HG02885 (cell line): ENCODE measurements around the gene LGI4.
"Not testable (repeated sequence)": the region's sequence is repeated elsewhere in the genome, so short reads cannot be mapped to it uniquely, and the experiment has no call there.

Experiments
- ATAC-seq: cut with Tn5 transposase; IDR thresholded peaks from one replicate; pipeline ENCODE4 v1.9.1; 2021; ENCODE audit warnings: mild to moderate bottlenecking; ENCODE audit not compliant: unreplicated experiment, poor library complexity

LGI4 gene

GRCh38 chr19:35109395-35110112, 25.3 kb downstream of the LGI4 start:
- ATAC-seq: no peak

GRCh38 chr19:35108730-35109129, 26.1 kb downstream of the LGI4 start:
- no peak for ATAC-seq

DNA sequence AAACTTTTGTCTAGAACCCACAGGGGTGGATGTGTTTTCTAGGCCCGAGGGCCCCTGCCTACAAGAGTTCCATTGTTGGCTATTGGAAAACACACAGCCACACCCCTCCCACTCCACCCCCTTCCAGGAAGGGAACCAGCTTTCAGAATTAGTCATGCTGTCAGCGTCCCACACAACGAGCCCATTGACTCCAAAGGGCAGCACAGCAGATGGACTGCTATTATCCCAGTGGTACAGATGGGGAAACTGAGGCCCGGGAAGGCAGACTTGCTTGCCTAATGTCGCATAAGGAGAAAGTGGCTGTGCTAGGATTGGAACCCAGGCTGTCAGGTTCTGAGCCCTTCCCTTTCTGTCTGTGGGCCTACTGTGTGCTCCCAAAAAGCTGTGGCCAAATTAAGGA, 27.3 kb downstream of the LGI4 start:
- no peak for ATAC-seq

DNA sequence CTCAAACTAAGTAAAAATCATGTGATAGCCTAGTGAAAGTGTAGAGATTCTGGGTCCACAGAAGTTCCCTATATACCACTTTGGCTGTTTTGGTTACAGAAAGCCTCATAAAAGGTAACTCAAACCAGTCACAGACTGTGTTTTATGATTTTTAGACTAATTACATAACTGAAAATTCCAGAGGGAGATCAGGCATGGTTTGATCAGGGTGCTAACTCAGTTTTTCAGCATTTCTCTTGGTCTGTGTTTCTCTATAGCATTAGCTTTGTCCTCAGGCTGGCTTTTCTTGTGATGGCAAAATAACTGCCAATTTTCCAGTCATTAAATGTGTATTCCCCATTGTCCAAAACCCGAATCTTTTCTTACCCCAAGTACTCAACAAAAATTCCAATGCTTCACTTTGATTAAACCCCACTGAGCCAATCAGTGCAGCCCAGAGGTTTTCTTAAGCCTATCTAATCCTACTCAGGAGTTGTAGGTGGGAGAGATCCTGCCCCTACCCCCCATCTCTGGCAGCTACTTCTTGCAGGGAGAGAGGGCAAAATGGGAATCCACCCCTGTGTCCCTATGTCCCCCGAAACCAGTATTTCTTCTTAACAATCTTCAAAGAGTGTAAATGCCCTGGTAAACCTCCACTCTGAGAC, 27.8 kb downstream of the LGI4 start:
- no peak for ATAC-seq

GRCh38 chr19:35106291-35106583, 28.6 kb downstream of the LGI4 start:
- ATAC-seq: no peak

GRCh38 chr19:35105411-35106290, 29.2 kb downstream of the LGI4 start:
- no peak for ATAC-seq

DNA sequence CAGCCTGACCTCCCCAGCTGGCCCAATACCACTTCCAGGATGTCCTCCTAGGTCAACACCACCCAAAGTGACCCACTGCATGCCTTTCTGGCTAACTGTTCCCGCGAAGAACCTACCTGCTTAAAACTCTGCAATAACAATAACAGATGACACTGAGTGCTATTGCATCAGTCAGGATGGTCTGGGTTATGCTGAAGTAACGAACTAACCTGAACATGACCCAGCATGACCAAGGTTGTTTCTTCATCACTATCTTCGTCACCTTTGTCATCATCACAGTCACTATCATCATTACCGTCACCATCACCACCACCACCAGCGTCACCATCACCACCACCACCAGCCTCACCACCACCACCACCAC, 29.8 kb downstream of the LGI4 start:
- ATAC-seq: no peak

GRCh38 chr19:35104361-35104760, 30.5 kb downstream of the LGI4 start:
- ATAC-seq: no peak

DNA sequence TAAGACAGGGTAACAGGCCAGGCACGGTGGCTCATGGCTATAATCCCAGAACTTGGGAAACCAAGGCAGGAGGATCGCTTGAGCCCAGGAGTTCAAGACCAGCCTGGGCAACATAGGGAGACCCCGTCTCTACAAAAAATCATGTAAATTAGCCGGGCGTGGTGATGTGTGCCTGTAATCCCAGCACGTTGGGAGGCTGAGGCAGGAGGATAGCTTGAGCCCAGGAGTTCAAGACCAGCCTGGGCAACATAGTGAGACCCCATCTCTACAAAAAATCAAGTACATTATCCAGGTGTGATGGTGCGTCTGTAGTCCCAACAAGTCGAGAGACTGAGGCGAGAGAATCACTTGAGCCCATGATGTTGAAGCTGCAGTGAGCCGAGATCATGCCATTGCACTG, 31.2 kb downstream of the LGI4 start:
- not testable (repeated sequence) for ATAC-seq

DNA sequence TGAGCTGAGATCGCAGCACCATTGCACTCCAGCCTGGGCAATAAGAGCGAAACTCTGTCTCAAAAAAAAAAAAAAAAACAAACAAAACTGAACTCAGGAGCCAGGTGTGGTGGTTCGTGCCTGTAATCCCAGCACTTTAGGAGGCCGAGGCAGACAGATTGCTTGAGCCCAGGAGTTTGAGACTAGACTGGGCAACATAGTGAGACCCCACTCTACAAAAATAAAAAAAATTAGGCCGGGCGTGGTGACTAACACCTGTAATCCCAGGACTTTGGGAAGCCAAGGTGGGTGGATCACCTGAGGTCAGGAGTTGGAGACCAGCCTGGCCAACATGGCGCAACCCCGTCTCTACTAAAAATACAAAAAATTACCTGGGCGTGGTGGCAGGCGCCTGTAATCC, 32.9 kb downstream of the LGI4 start:
- ATAC-seq: not testable (repeated sequence)

- no peak for ATAC-seq
Observed at GRCh38 chr19:35100588-35101533, 34.0 kb downstream of the LGI4 start.

GRCh38 chr19:35099897-35100275, 35.0 kb downstream of the LGI4 start:
- no peak for ATAC-seq

DNA sequence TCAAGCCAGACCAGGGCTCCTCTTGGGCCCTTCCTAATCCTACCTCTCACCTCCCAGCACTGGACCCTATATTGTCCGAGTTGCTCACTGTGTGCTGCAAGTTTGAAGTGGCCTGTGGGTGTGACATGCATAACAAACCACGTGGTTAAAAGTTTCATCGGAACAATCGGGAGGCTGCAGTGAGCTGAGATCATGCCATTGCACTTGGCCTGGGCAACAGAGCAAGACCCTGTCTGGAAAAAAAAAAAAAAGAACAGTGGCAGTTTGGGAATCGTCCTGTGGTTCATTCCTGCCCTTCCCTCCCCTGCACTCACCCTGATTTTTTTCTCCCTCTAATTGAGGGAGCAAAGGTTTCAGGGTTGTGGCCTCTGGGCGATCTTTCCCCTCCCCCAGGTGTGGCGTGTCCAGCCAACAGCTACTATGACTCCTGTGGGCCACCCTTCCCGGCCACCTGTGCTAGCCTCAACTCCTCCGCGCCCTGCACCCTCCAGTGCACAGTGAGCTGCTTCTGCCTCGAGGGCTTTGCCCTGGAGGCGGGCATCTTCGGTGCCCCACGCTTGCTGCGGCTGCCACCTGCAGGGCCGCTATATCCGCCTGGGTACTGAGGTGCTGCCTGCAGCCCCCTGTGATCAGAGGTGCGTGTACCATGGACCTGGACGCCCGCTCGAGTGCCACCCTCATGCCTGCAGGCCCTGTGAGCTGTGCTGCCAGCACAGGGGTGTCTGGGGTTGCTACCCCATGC, 35.5 kb downstream of the LGI4 start:
- ATAC-seq: no peak

- no peak for ATAC-seq
Observed at GRCh38 chr19:35098413-35099049, 36.3 kb downstream of the LGI4 start.

- ATAC-seq: no peak
Observed at GRCh38 chr19:35095667-35096368, 39.0 kb downstream of the LGI4 start.

- no peak for ATAC-seq
Observed at GRCh38 chr19:35094656-35095055, 40.2 kb downstream of the LGI4 start.

GRCh38 chr19:35093941-35094647, 40.8 kb downstream of the LGI4 start:
- no peak for ATAC-seq

DNA sequence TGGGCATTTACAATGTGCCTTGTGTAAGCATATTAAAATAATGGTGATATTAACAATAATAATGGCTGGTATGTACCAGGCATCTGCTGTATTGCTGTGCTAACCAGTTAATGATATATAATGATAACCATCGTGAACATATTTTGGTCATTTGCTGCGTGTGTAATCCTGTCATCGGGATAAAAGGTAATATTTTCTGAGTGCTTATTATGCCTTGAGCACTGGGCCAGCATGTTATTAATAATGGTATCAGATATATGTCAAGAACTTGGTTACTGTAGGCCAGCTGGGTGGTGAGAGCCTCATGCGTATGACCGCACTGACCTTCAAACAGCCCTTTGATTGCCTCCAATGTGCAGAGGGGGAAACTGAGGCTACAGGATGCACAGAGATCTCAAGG, 41.4 kb downstream of the LGI4 start:
- ATAC-seq: no peak
